Measurements from ENCODE around the gene MOAP1. TPM values are rescaled to one million over a fixed set of nuclear protein-coding genes. Genes with fewer than 3 reads are reported as not detected.
A peak's percentile ranks its signal among the peaks of the same experiment; 100 is the strongest.
"Not testable (repeated sequence)": the region's sequence is repeated elsewhere in the genome, so short reads cannot be mapped to it uniquely, and the experiment has no call there.

MOAP1 gene
- total RNA-seq, 1 experiment from 2014 or later: 18.1 TPM

DNA sequence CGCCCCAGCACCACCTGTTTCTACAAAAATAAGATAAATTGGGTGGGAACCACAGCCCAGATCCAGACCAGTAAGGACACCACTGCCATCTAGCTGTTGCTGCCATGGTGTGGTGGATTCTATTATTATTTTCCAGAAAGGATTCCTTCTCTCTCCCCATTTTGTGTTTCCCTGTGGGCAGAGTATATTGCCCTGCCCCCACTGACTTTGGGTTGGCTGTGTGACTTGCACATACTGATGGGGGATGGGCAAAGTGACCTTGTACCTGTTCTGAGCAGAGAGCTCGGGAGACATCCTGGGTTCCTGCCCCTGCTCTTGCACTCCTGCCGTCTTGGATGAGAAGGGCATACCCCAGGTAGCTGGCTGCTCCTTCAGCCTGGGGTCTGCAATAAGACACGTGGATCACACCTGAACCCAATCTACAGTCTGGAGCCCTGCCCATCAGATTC is 24.3 kb downstream of the MOAP1 start:
- CTCF ChIA-PET: interaction anchor here (0.6 to 3.0 kb wide), 28 partner anchors 9 to 1435 kb away, joined by 3 to 28 read pairs (median 4); partner anchors contain the start of genes GOLGA5, LYSET, MOAP1 and UBR7
- TF ChIP-seq, protein P1, sequence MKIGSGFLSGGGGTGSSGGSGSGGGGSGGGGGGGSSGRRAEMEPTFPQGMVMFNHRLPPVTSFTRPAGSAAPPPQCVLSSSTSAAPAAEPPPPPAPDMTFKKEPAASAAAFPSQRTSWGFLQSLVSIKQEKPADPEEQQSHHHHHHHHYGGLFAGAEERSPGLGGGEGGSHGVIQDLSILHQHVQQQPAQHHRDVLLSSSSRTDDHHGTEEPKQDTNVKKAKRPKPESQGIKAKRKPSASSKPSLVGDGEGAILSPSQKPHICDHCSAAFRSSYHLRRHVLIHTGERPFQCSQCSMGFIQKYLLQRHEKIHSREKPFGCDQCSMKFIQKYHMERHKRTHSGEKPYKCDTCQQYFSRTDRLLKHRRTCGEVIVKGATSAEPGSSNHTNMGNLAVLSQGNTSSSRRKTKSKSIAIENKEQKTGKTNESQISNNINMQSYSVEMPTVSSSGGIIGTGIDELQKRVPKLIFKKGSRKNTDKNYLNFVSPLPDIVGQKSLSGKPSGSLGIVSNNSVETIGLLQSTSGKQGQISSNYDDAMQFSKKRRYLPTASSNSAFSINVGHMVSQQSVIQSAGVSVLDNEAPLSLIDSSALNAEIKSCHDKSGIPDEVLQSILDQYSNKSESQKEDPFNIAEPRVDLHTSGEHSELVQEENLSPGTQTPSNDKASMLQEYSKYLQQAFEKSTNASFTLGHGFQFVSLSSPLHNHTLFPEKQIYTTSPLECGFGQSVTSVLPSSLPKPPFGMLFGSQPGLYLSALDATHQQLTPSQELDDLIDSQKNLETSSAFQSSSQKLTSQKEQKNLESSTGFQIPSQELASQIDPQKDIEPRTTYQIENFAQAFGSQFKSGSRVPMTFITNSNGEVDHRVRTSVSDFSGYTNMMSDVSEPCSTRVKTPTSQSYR (CRISPR knock-in tag; IDR thresholded peaks at IDR 0.05): no peak
- TF ChIP-seq, protein P2, sequence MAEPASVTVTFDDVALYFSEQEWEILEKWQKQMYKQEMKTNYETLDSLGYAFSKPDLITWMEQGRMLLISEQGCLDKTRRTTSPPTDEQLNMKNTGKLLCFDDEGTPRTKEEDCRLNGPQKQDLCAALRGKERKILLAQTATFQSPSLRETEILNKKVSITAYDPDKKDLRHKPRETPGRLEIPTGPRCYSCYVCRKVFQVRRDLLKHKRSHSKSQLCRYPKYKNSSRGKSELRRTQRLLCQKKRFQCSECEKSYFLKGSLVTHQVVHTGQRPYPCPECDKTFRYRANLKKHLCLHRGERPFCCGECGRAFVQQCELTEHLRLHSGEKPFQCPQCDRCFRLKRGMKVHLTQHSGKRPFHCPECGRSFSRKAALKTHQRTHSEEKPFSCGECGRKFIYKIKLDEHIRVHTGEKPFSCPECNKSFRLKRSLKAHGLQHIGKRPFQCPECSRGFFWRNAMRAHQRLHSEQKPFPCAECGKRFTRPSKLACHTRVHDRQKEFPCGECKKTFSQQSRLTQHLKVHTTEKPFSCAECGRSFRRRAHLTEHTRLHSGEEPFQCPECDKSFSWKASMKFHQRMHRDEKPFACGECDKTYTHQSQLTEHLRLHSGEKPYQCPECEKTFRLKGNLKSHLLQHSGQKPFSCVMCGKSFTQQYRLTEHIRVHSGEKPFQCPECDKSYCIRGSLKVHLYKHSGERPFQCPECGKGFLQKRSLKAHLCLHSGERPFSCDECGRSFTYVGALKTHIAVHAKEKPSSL (CRISPR knock-in tag; conservative IDR thresholded peaks at IDR 0.05): no peak
- H3K9me3 Mint-ChIP-seq: no peaks in the 10 kb centered on the region
- no peaks in the 10 kb centered on the region for H3K36me3 Mint-ChIP-seq
- DNase-seq (ENCODE audit: low spot score) (peak; percentile 29), ATAC-seq (peak; percentile 79)
- H3K4me3 Mint-ChIP-seq: no peak overlapping the region
- H3K27ac Mint-ChIP-seq: no peak overlapping the region
- H3K27me3 Mint-ChIP-seq (ENCODE audit: low read depth): no peaks in the 10 kb centered on the region
- H3K4me1 Mint-ChIP-seq: peaks cover 4% of the 10 kb centered on the region
- POLR2A ChIA-PET: interaction anchor here (0.6 kb wide), 1 partner anchor 21 kb away, joined by 8 read pairs; no protein-coding TSS in a partner anchor

DNA sequence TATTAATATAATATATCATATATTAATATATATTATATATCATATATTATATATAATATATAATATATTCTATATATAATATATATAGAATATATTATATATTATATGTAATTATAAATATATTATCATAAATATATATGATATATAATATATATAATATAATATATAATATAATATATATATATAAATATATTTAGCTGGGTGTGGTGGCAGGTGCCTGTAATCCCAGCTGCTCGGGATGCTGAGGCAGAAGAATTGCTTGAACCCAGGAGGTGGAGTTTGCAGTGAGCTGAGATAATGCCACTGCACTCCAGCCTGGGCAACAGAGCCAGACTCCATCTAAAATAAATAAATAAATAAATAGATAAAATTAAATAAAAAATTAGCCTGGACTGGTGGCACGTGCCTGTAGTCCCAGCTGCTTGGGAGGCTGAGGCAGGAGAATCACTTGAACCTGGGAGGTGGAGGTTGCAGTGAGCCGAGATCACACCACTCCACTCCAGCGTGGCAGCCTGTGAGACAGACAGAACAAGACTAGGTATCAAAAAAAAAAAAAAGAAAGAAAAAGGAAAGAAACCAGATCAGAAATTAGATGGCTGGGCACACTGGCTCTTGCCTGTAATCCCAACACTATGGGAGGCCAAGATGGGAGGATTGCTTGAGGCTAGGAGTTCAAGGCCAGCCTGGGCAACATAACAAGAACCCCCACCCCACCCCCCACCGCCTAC is 24.9 kb downstream of the MOAP1 start:
- not testable (repeated sequence) for H3K36me3 Mint-ChIP-seq; H3K27me3 Mint-ChIP-seq (ENCODE audit: low read depth); H3K27ac Mint-ChIP-seq; H3K4me3 Mint-ChIP-seq; H3K4me1 Mint-ChIP-seq; DNase-seq (ENCODE audit: low spot score); H3K9me3 Mint-ChIP-seq; ATAC-seq
- peak; percentile 91 for TF ChIP-seq HMGA2 (CRISPR knock-in tag; IDR thresholded peaks at IDR 0.05)
- POLR2A ChIA-PET: interaction anchor here (0.6 kb wide), 1 partner anchor 22 kb away, joined by 8 read pairs; no protein-coding TSS in a partner anchor
- CTCF ChIA-PET: interaction anchor here (0.6 to 3.0 kb wide), 20 partner anchors 9 to 1434 kb away, joined by 3 to 28 read pairs (median 4); partner anchors contain the start of genes GOLGA5, LYSET, MOAP1 and UBR7

DNA sequence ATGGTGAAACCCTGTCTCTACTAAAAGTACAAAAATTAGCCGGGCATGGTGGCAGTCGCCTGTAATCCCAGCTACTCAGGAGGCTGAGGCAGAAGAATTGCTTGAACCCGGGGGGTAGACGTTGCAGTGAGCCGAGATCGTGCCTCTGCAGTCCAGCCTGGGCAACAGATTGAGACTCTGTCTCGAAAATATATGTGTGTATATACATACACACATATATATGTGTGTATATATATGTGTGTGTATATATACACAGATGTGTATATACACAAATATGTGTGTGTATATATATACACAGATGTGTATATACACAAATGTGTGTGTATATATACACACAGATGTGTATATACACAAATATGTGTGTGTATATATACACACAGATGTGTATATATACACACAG is 26.3 kb downstream of the MOAP1 start:
- H3K4me1 Mint-ChIP-seq; CTCF ChIA-PET; H3K9me3 Mint-ChIP-seq; DNase-seq (ENCODE audit: low spot score); H3K27ac Mint-ChIP-seq; POLR2A ChIA-PET; H3K36me3 Mint-ChIP-seq; H3K27me3 Mint-ChIP-seq (ENCODE audit: low read depth); ATAC-seq; H3K4me3 Mint-ChIP-seq: not testable (repeated sequence)

DNA sequence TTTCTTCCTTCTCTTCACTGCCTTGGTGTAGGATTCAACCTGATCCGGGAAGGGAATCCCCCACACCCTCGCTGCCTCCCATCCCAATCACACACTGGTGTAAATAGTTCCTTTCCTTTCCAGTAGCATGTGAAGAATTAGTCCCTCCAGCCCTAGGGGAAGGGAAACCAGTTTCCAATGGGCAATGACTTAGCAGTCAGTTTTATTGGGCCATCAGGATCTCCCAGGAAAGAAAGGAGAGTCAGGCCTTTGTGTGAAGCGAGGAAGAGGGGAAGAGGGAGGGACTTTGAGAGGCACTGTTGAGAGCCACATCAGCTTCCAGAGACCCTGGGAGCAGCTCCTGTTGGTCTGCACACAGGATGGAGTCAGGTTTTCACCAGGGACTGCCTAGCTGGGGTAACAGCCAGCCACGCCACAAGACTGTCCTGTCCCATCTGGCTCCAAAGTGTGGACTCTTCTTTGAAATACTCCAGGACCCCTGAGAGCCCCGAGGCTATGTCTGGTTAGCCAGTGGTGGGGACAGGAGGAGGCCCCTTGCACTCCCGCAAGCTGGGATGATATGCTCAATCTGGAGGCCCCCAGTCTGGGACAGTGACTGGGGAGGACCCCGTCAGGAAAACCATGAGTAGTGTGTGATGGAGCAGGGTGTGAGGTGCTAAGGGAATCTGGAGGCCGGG is 27.9 kb downstream of the MOAP1 start:
- H3K4me3 Mint-ChIP-seq: no peak overlapping the region
- no peaks in the 10 kb centered on the region for H3K9me3 Mint-ChIP-seq
- ChIA-PET CTCF (interaction anchor here (1.1 kb wide), 1 partner anchor 17 kb away, joined by 3 read pairs; no protein-coding TSS in a partner anchor), POLR2A (interaction anchor here (0.5 kb wide), 1 partner anchor 36 kb away, joined by 3 read pairs; no protein-coding TSS in a partner anchor)
- H3K27ac Mint-ChIP-seq: peak overlapping the region; percentile 9; the same call in 1 of the 2 replicates
- no peaks in the 10 kb centered on the region for H3K27me3 Mint-ChIP-seq (ENCODE audit: low read depth)
- TF ChIP-seq, protein P3, sequence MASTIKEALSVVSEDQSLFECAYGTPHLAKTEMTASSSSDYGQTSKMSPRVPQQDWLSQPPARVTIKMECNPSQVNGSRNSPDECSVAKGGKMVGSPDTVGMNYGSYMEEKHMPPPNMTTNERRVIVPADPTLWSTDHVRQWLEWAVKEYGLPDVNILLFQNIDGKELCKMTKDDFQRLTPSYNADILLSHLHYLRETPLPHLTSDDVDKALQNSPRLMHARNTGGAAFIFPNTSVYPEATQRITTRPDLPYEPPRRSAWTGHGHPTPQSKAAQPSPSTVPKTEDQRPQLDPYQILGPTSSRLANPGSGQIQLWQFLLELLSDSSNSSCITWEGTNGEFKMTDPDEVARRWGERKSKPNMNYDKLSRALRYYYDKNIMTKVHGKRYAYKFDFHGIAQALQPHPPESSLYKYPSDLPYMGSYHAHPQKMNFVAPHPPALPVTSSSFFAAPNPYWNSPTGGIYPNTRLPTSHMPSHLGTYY (CRISPR knock-in tag; IDR thresholded peaks at IDR 0.05): no peak
- TF ChIP-seq FOXK1 (CRISPR knock-in tag; IDR thresholded peaks at IDR 0.05) (no peak), ZNF671 (CRISPR knock-in tag; IDR thresholded peaks at IDR 0.05) (no peak), FOXJ3 (CRISPR knock-in tag; IDR thresholded peaks at IDR 0.05; ENCODE audit: borderline replicate concordance) (no peak)
- TF ChIP-seq, protein P4, sequence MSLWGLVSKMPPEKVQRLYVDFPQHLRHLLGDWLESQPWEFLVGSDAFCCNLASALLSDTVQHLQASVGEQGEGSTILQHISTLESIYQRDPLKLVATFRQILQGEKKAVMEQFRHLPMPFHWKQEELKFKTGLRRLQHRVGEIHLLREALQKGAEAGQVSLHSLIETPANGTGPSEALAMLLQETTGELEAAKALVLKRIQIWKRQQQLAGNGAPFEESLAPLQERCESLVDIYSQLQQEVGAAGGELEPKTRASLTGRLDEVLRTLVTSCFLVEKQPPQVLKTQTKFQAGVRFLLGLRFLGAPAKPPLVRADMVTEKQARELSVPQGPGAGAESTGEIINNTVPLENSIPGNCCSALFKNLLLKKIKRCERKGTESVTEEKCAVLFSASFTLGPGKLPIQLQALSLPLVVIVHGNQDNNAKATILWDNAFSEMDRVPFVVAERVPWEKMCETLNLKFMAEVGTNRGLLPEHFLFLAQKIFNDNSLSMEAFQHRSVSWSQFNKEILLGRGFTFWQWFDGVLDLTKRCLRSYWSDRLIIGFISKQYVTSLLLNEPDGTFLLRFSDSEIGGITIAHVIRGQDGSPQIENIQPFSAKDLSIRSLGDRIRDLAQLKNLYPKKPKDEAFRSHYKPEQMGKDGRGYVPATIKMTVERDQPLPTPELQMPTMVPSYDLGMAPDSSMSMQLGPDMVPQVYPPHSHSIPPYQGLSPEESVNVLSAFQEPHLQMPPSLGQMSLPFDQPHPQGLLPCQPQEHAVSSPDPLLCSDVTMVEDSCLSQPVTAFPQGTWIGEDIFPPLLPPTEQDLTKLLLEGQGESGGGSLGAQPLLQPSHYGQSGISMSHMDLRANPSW (CRISPR knock-in tag; conservative IDR thresholded peaks at IDR 0.05; ENCODE audit: low read depth): no peak
- no peaks in the 10 kb centered on the region for H3K36me3 Mint-ChIP-seq
- peaks cover 4% of the 10 kb centered on the region for H3K4me1 Mint-ChIP-seq
- DNase-seq (ENCODE audit: low spot score) (no peak), ATAC-seq (peak; percentile 40)
